D721Med (cell line): ENCODE data around the gene TNFAIP8L3.
"Not testable (repeated sequence)": the region's sequence is repeated elsewhere in the genome, so short reads cannot be mapped to it uniquely, and the experiment has no call there.

Source experiments
- DNase-seq: peaks from one replicate; pipeline ENCODE4 v3.0.0; 2011; ENCODE audit warnings: low spot score; ENCODE audit not compliant: insufficient read length
- FAIRE-seq: peaks from 2 replicates; lab custom pipeline; 2011; peaks lifted over from hg19 to GRCh38; lab: Jason Lieb, UNC
- CTCF ChIP-seq: IDR thresholded peaks from 2 replicates; pipeline ENCODE4 v1.5.1; 2012; ENCODE audit warnings: mild to moderate bottlenecking, control low read depth; ENCODE audit not compliant: insufficient read depth; ENCODE audit errors: missing control alignments

TNFAIP8L3 gene

GRCh38 chr15:51128701-51129100, 34.0 kb upstream of the TNFAIP8L3 start:
- DNase-seq (no peak), FAIRE-seq (no peak)
- no peak for TF ChIP-seq CTCF

- DNase-seq: no peak
- no peak for TF ChIP-seq CTCF
- FAIRE-seq: no peak
Measured at GRCh38 chr15:51126842-51127241, 32.1 kb upstream of the TNFAIP8L3 start.

GRCh38 chr15:51123002-51123401, 28.3 kb upstream of the TNFAIP8L3 start:
- FAIRE-seq, DNase-seq: not testable (repeated sequence)

- no peak for TF ChIP-seq CTCF
- no peak for FAIRE-seq
Measured at GRCh38 chr15:51121631-51122225, 27.0 kb upstream of the TNFAIP8L3 start.

GRCh38 chr15:51121118-51121517, 26.4 kb upstream of the TNFAIP8L3 start:
- no peak for DNase-seq
- FAIRE-seq: no peak
- TF ChIP-seq CTCF: no peak

More at GRCh38 chr15:51121631-51122225, 27.0 kb upstream of the TNFAIP8L3 start:
- DNase-seq: no peak

GRCh38 chr15:51119120-51119519, 24.4 kb upstream of the TNFAIP8L3 start:
- FAIRE-seq: no peak
- no peak for TF ChIP-seq CTCF
- no peak for DNase-seq

- no peak for FAIRE-seq
- TF ChIP-seq CTCF: no peak
- no peak for DNase-seq
Measured at GRCh38 chr15:51117270-51117669, 22.6 kb upstream of the TNFAIP8L3 start.
